Mesenchymal stem cell (in vitro differentiated cells and primary cell): ENCODE results near the gene EFNA2.
A peak's percentile ranks its signal among the peaks of the same experiment; 100 is the strongest.

Experiments used
- DNase-seq: peaks from one replicate; pipeline ENCODE4 v3.0.0-alpha.2; 2013
- H2AFZ ChIP-seq: one replicate; pipeline ENCODE4 v1.6.1; 2013; ENCODE audit warnings: low read depth, mild to moderate bottlenecking, control low read depth, inconsistent platforms, low read length, moderate library complexity
- H2AK5ac ChIP-seq: 2 replicates; pipeline ENCODE4 v1.6.1; 2013; ENCODE audit warnings: low read length, moderate library complexity, mild to moderate bottlenecking, inconsistent platforms; ENCODE audit not compliant: severe bottlenecking
- H2BK120ac ChIP-seq: one replicate; pipeline ENCODE4 v1.6.1; 2013; ENCODE audit warnings: low read depth, mild to moderate bottlenecking, inconsistent platforms, low read length, moderate library complexity
- H2BK12ac ChIP-seq, 2 experiments: one replicate each; pipeline ENCODE4 v1.6.1; 2013; ENCODE audit warnings: inconsistent platforms in 2 of 2, low read length in 2 of 2, mild to moderate bottlenecking in 2 of 2, moderate library complexity in 2 of 2, control low read depth in 1 of 2
- H2BK15ac ChIP-seq: one replicate; pipeline ENCODE4 v1.6.1; 2013; ENCODE audit warnings: mild to moderate bottlenecking, low read depth, inconsistent platforms; ENCODE audit not compliant: poor library complexity, severe bottlenecking
- H2BK5ac ChIP-seq: 2 replicates; pipeline ENCODE4 v1.6.1; 2013; ENCODE audit warnings: low read depth, mild to moderate bottlenecking, low read length, control low read depth, inconsistent platforms; ENCODE audit not compliant: poor library complexity, severe bottlenecking
- H3K14ac ChIP-seq, 2 experiments: one replicate each; pipeline ENCODE4 v1.6.1; 2013; ENCODE audit warnings: inconsistent platforms in 2 of 2, low read length in 2 of 2, control low read depth in 1 of 2, mild to moderate bottlenecking in 1 of 2, moderate library complexity in 1 of 2
- H3K18ac ChIP-seq, 2 experiments: one replicate each; pipeline ENCODE4 v1.6.1; 2013; ENCODE audit warnings: inconsistent platforms in 2 of 2, low read length in 2 of 2, control low read depth in 1 of 2, low read depth in 1 of 2, mild to moderate bottlenecking in 1 of 2
- H3K23ac ChIP-seq, 2 experiments: one replicate each; pipeline ENCODE4 v1.6.1; 2013; ENCODE audit warnings: inconsistent platforms in 2 of 2, low read length in 2 of 2, mild to moderate bottlenecking in 2 of 2, moderate library complexity in 2 of 2, control low read depth in 1 of 2
- H3K27ac ChIP-seq: 2 replicates; pipeline ENCODE4 v1.5.1; 2013; ENCODE audit warnings: mild to moderate bottlenecking, moderate library complexity, low read length, control low read depth, inconsistent platforms; ENCODE audit not compliant: poor library complexity, severe bottlenecking
- H3K27me3 ChIP-seq, 2 experiments: 2 replicates each; pipeline versions ENCODE4 v1.6.1 to v1.7.0; 2013; ENCODE audit warnings: low read length in 2 of 2, mild to moderate bottlenecking in 2 of 2, moderate library complexity in 2 of 2, control low read depth in 1 of 2, inconsistent platforms in 1 of 2; ENCODE audit not compliant: control insufficient read depth in 1 of 2, insufficient read depth in 1 of 2
- H3K36me3 ChIP-seq, 2 experiments: 2 replicates each; pipeline versions ENCODE4 v1.6.1 to v1.7.0; 2013; ENCODE audit warnings: low read length in 2 of 2, control low read depth in 1 of 2, inconsistent platforms in 1 of 2, low read depth in 1 of 2, mild to moderate bottlenecking in 1 of 2; ENCODE audit not compliant: insufficient read depth in 2 of 2, control insufficient read depth in 1 of 2
- H3K4ac ChIP-seq, 2 experiments: one replicate each; pipeline ENCODE4 v1.6.1; 2013; ENCODE audit warnings: inconsistent platforms in 2 of 2, low read length in 2 of 2, mild to moderate bottlenecking in 2 of 2, moderate library complexity in 2 of 2, control low read depth in 1 of 2, low read depth in 1 of 2
- H3K4me1 ChIP-seq: 2 replicates; pipeline ENCODE4 v1.6.1; 2013; ENCODE audit warnings: low read depth, low read length, control low read depth; ENCODE audit not compliant: control insufficient read depth, insufficient read depth
- H3K4me2 ChIP-seq: 2 replicates; pipeline ENCODE4 v1.6.1; 2013; ENCODE audit warnings: low read length, mild to moderate bottlenecking, inconsistent platforms; ENCODE audit not compliant: poor library complexity, severe bottlenecking
- H3K4me3 ChIP-seq, 2 experiments: 2 replicates each; pipeline versions ENCODE4 v1.5.1 to v1.7.0; 2013; ENCODE audit warnings: low read length in 2 of 2, mild to moderate bottlenecking in 2 of 2, control low read depth in 1 of 2, low read depth in 1 of 2; ENCODE audit not compliant: insufficient read depth in 1 of 2
- H3K79me1 ChIP-seq: replicated peaks from 2 replicates; pipeline ENCODE4 v1.6.1; 2013; ENCODE audit warnings: mild to moderate bottlenecking, control low read depth, low read length, inconsistent platforms; ENCODE audit not compliant: poor library complexity, severe bottlenecking
- H3K9ac ChIP-seq: 2 replicates; pipeline ENCODE4 v1.7.0; 2013; ENCODE audit warnings: mild to moderate bottlenecking, low read length, moderate library complexity
- H3K9me3 ChIP-seq: 2 replicates; pipeline ENCODE4 v1.7.0; 2013; ENCODE audit warnings: mild to moderate bottlenecking, low read length; ENCODE audit not compliant: control insufficient read depth
- H4K8ac ChIP-seq: one replicate; pipeline ENCODE4 v1.6.1; 2013; ENCODE audit warnings: inconsistent platforms, mild to moderate bottlenecking, low read length, moderate library complexity
- H4K91ac ChIP-seq: one replicate; pipeline ENCODE4 v1.6.1; 2013; ENCODE audit warnings: mild to moderate bottlenecking, low read length, inconsistent platforms
- WGBS: methylation state at CpG from one replicate; pipeline ENCODE4 v1.1.7; 2013; ENCODE audit warnings: mixed read lengths; 5-methylcytosine and 5-hydroxymethylcytosine counted together

Gene EFNA2

GRCh38 chr19:1309977-1310852 lies 24.5 kb downstream of the EFNA2 start:
- Histone ChIP-seq H3K4me3 (no peak overlapping the region), H3K27me3 (peaks cover 0 to 59% of the 10 kb centered on the region in 2 experiments), H3K4ac (no peak overlapping the region), H2BK15ac (no peak overlapping the region), H3K27ac (no peak overlapping the region), H3K79me1 (no peaks in the 10 kb centered on the region), H3K14ac (no peak overlapping the region), H3K23ac (no peak overlapping the region), H2AFZ (no peak overlapping the region), H3K9me3 (no peaks in the 10 kb centered on the region), H2BK120ac (no peak overlapping the region), H3K4me2 (no peak overlapping the region), H2AK5ac (no peak overlapping the region), H4K8ac (no peak overlapping the region), H2BK5ac (no peak overlapping the region), H3K36me3 (no peaks in the 10 kb centered on the region), H3K9ac (no peak overlapping the region), H2BK12ac (no peak overlapping the region), H3K18ac (no peak overlapping the region), H4K91ac (no peak overlapping the region), H3K4me1 (peaks cover 28% of the 10 kb centered on the region)
- 83% methylated on average over 24 of the region's 28 CpGs for WGBS
- no peak for DNase-seq

GRCh38 chr19:1310853-1311180 lies 25.1 kb downstream of the EFNA2 start:
- Histone ChIP-seq H3K27me3 (peaks cover 0 to 64% of the 10 kb centered on the region in 2 experiments), H2BK15ac (no peak overlapping the region), H3K27ac (no peak overlapping the region), H4K91ac (no peak overlapping the region), H4K8ac (no peak overlapping the region), H3K18ac (no peak overlapping the region), H3K23ac (no peak overlapping the region), H3K9me3 (no peaks in the 10 kb centered on the region), H3K9ac (no peak overlapping the region), H3K4me2 (no peak overlapping the region), H3K4ac (no peak overlapping the region), H2AFZ (no peak overlapping the region), H2BK5ac (no peak overlapping the region), H3K4me1 (peaks cover 34% of the 10 kb centered on the region), H3K79me1 (no peaks in the 10 kb centered on the region), H2BK120ac (no peak overlapping the region), H2BK12ac (no peak overlapping the region), H3K14ac (no peak overlapping the region), H3K4me3 (no peak overlapping the region), H3K36me3 (no peaks in the 10 kb centered on the region), H2AK5ac (no peak overlapping the region)
- 97% methylated on average over 18 of the region's 18 CpGs for WGBS
- no peak for DNase-seq

- no peak for DNase-seq
- H4K8ac ChIP-seq, result no peak overlapping the region
- H2BK5ac ChIP-seq, result no peak overlapping the region
- H3K36me3 ChIP-seq, result no peaks in the 10 kb centered on the region
- H3K27me3 ChIP-seq, result peaks cover 8 to 72% of the 10 kb centered on the region in 2 experiments
- H2BK12ac ChIP-seq, result no peak overlapping the region
- no peaks in the 10 kb centered on the region for H3K79me1 ChIP-seq
- no peak overlapping the region for H3K27ac ChIP-seq
- no peak overlapping the region for H4K91ac ChIP-seq
- H3K4me3 ChIP-seq, result no peak overlapping the region
- H2BK15ac ChIP-seq, result no peak overlapping the region
- H3K14ac ChIP-seq, result no peak overlapping the region
- no peaks in the 10 kb centered on the region for H3K9me3 ChIP-seq
- no peak overlapping the region for H3K9ac ChIP-seq
- no peak overlapping the region for H2BK120ac ChIP-seq
- no peak overlapping the region for H3K18ac ChIP-seq
- peak overlapping the region; percentile 60 for H2AK5ac ChIP-seq
- peaks cover 36% of the 10 kb centered on the region for H3K4me1 ChIP-seq
- H3K4ac ChIP-seq, result no peak overlapping the region
- 75% methylated on average over 21 of the region's 21 CpGs for WGBS
- H3K23ac ChIP-seq, result no peak overlapping the region
- no peak overlapping the region for H3K4me2 ChIP-seq
- no peak overlapping the region for H2AFZ ChIP-seq
Observed at GRCh38 chr19:1311543-1312091, 25.9 kb downstream of the EFNA2 start.

GRCh38 chr19:1312767-1313694 lies 27.4 kb downstream of the EFNA2 start:
- Histone ChIP-seq H2AK5ac (peak overlapping the region; percentile 20), H3K14ac (no peak overlapping the region), H4K8ac (no peak overlapping the region), H3K36me3 (no peaks in the 10 kb centered on the region), H3K4me3 (no peak overlapping the region), H2BK120ac (no peak overlapping the region), H2AFZ (no peak overlapping the region), H3K4me1 (peaks cover 36% of the 10 kb centered on the region), H3K18ac (no peak overlapping the region), H3K4ac (no peak overlapping the region), H3K9me3 (no peaks in the 10 kb centered on the region), H3K4me2 (peak overlapping the region; percentile 57), H2BK15ac (no peak overlapping the region), H4K91ac (no peak overlapping the region), H3K27me3 (peaks cover 19 to 81% of the 10 kb centered on the region in 2 experiments), H2BK12ac (no peak overlapping the region), H3K27ac (peak overlapping the region; percentile 71), H3K23ac (no peak overlapping the region), H3K9ac (no peak overlapping the region), H2BK5ac (peak overlapping the region; percentile 10), H3K79me1 (no peaks in the 10 kb centered on the region)
- DNase-seq, result peak; percentile 42
- WGBS, result 80% methylated on average over 60 of the region's 61 CpGs
